COLO668 (cell line): ENCODE results near the gene NDE1.
"Not testable (repeated sequence)": the region's sequence is repeated elsewhere in the genome, so short reads cannot be mapped to it uniquely, and the experiment has no call there.

Source experiments
- DNase-seq: peaks from one replicate; lab custom pipeline; 2025; ENCODE audit not compliant: unreplicated experiment; lab: John Stamatoyannopoulos, UW

The NDE1 gene

DNA sequence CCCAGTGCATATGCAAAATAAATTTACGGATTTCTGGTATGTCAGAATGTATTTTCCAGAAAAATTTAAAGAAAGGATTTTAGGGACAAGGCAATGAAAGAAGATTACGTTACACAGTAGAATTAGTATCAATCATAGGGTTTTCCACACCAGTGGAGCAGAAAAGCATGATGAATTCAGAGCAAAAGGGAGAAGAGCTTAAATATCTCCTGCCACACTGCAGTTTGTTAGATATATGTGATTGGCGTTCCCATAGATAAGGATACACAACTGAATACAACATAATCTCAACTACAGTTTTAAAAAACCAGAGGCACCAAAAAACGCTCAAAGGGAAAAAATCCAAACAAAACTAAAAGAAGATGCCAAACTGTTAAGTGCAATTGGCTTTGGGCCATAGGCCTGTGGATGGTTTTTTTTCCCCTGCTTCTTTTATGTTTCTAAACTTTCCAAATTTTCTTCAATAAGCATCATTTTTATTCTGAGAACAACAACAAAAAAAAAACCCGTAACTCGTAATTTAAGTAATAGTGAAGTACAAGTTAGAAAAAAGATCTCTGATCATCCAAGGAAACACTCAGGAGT is 29.3 kb upstream of the NDE1 start:
- no peak for DNase-seq

DNA sequence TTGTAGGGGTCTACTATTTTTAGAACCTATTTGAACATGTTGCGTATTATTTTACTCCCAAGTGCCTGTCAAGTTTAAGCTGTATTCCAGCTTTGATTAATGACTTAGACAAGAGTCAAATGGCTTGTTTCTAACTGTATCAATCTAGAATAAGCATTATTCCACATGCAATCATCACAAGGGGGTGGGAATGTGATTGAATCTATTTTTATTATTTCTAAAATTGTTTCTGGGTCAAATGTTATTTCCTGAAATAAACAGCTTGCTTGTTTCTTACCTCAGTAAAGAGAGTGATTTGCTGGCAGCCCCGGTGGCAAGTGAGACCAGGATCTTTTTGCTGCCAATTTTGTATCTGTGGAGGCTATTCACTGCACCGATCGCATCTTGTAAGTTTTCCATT is 28.6 kb upstream of the NDE1 start:
- DNase-seq = no peak

DNA sequence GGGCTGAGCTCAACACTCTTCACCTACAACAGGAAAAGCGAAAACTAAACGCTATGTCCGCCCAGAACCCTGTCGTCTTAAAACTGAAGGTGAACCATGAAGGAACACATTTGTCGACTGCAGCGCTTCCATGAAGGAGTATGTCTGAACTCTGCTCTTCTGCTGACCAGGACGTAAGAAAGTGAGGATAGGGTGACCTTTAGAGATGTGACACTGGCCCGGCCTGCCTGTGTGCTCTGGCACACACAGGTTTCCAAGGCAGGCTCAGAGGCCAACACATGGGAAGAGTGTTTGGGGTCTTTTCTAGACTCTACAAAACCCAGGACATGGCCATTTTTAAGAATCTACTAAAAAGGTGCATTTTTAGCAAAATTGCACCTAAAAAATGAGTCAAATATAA is 28.2 kb upstream of the NDE1 start:
- DNase-seq = no peak

DNA sequence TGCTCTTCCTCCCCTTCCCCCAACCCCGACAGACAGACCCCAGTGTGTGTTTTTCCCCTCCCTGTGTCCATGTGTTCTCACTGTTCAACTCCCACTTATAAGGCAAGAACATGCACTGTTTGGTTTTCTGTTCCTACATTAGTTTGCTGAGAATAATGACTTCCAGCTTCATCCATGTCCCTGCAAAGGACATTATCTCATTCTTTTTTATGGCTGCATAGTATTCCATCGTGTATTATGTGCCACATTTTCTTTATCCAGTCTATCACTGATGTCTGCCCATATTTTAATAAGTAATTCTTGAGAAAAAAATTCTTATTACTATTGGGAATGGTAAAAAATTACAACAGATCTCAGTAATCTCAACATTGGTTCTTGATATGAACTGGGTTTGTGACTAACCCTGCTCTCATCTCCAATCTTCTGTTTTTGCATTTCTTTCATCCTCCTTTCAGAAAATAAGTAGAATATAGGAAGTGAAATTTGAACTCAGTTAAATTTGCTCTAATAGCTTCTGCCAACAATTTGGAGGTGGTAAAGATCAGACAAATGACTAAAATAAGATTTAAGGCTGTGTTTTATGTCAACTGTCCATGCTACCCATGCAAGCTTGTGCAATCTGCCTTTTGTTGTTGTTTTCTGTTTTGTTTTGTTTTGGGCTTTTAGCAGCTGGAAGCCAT is 18.2 kb upstream of the NDE1 start:
- no peak for DNase-seq

DNA sequence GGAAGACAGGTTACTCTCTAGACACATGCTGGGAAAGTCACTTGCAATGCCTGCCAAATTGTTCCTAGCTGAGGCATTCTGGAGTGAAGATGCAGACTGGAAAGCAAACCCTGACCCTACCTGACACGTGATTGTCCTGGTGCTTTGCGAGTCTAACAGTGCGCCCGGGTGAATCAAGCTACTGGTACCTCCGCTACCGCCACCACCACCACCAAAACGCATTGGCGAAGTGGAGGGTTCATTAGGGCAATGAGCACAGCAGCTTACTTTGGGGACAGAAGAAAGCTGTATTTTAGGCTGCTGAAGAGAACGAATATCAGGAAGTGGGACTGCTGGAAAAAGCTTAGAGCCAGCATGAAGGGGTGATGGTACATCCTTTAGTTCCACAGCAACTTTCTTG is 14.1 kb upstream of the NDE1 start:
- DNase-seq = no peak

DNA sequence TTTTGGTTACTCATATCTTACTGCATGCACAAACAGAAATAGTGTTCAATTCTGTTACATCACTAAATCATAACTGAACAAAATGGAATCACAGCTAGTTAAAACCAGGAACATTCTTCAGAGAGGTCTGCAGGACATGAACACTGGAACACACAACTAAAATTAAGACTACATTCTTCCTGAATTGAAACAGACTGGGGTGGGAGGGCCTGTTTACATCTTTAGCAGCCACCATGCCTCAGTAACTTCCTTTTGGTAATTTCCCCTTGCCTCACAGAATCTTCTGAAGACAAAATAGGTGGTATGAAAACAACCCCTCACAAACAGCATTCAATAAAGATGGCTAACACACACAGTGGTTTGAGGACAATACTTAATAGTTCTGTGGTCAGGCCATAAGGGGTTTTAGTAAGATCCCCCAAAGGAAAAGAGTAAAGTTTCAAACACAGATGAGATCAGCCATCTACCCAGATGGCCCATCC is 13.6 kb upstream of the NDE1 start:
- no peak for DNase-seq

DNA sequence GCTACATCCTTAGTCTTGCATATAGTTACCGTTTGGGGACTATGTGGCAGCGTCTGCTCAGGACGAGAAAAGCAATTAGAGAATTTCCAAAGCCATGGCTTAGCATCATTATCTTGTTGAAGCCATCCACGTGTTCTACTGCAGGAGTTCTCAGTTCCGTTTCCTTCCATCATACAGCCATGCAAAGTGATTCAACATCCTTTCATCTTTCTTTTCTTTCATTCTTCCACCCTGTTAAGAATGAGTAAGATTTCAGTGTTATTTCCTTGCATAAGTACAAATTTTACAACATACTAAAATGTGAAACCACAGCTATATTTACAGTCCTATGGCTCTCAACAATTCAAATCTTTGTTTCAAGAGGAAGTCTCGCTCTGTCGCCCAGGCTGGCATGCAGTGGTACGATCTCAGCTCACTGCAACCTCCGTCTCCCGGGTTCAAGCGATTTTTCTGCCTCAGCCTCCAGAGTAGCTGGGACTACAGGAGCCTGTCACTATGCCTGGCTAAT is 10.9 kb upstream of the NDE1 start:
- no peak for DNase-seq

DNA sequence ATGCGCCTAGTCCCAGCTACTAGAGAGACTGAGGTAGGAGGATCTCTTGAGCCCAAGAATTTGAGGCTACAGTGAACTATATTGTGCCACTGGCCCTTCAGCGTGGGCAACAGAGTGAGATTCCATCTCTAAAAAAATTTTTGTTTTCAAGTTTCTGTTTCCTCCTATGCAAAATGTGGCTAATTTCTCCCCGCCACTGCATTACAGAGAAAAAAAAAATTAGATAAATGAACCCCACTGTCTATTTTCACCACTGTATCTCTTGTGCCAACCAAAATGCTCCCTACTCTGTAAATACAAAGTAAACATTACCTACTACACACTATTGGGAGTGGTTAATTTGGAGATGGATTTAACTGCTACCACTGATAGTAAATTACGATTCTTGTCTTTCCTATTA is 9.1 kb upstream of the NDE1 start:
- no peak for DNase-seq

DNA sequence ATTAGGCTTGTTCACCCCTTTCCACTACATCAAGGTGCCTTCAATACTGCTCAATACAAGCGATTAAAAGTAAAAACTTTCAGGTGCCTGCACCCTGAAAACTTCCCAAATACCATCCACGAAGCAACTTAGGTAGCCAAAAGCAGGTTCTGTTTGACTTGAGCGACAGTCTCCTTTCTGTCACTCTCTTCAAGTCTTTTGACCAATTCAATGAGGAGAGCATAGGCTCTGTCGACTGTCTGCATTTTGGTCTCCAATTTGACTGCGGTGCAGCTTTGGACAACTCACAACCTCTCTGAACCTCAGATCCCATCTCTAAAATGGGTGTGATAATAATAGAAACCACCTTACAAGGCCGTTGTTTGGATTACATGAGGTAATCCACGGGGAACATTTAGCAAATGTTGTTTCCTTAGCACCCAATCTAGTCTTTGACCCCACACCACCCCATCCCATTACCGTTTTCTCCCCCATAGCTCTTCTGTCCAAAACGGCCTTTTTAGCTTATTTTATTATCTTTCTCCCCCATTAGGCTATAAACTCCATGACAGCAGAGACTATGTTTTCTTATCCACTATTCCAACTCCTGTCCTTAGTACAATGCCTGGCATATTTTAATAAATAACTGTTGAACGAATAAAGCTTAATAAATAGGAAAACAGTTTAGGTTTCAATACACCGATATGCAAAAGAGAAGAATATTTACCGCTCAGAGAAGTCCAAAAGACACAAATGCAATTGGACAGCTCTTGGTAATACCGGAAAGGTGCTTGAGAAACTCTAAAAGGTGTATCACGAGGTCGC is 8.1 kb upstream of the NDE1 start:
- DNase-seq = peak; percentile 3

DNA sequence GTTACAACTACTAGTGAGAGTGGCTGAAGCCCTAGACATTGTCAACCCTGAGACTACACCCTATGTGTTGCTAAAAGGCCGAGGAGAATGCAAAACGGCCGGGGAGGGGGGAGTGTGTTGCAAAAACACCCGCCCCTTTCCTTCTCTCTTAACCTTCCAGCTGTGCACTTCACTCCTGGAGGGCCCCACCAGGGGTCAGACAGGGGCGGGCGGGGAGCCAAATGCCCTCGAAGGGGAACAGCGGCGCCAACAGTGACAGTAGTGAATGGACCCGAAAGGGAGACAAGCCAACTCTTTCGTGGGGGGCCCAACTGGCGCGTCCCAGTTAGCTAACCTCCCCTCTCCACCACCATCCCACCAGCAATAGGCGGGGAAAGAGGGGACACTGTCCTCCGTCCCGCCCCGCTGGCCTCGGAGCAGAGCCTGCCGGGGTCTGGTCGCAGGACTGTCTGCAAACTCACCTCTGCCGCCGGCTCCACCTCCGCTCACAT is 7.4 kb upstream of the NDE1 start:
- DNase-seq = peak; percentile 75

DNA sequence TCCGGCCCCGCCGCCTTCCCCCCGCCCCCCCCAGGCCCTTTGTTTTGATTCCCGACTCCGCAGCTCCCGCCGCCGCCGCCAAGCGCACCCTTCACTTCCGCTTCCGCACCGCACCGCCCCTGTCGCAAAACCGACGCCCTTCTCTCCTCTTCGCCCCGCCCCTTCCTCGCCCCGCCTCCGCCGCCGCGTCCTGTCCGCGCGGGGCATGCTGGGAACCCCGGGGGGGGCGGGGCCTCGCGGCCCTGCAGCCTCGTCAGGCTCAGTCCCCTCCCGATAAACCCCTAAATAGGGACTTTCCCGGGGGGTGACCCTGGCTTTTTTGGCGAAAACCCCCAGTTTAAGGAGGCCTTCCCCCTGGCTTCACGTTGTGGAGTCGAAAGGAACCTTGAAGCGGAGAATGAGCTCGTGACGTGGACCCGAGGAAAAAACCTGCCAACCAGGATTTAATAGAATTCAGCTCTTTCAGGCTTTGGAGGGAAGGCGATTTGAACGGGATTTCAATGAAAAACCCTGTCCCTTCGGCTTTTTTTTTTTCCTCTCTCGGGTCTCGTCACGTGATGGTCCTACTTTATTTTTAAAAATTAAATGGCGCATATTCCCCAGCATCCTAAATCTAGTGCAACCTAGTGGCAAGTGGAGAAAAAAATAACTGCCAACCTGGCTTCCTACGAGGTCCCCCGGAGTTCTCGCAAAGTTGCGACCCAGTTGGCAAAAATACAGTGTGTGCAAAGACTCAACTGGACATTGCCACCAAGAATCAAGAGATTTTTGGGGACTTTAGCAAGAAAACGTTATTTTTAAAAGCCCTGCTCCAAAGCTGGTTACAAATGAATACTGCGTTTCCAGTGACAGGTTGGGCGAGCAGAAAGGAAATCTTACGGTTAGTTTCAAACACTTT is 6.7 kb upstream of the NDE1 start, which contains the start of gene MARF1:
MARF1 (minus strand) TSS at position 107 of the 898 bp plus-strand sequence. CDS start 3,921 bp downstream, outside the sequence.
- DNase-seq = peak; percentile 97

DNA sequence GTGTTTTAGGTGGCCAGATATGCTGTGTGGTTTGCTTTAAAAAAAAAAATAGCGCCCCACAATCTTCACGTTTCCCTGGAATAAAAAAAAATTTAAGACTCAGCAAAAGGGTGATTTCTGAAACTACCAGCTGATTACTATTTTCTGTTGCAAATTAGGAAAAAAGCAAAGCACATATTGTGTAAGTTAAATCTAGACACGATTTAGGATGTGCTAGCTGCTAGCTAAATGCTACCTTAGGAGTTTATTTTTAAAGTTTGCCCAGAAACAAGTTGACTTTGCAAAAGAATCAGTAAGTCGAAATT is 6.1 kb upstream of the NDE1 start:
- DNase-seq = no peak

DNA sequence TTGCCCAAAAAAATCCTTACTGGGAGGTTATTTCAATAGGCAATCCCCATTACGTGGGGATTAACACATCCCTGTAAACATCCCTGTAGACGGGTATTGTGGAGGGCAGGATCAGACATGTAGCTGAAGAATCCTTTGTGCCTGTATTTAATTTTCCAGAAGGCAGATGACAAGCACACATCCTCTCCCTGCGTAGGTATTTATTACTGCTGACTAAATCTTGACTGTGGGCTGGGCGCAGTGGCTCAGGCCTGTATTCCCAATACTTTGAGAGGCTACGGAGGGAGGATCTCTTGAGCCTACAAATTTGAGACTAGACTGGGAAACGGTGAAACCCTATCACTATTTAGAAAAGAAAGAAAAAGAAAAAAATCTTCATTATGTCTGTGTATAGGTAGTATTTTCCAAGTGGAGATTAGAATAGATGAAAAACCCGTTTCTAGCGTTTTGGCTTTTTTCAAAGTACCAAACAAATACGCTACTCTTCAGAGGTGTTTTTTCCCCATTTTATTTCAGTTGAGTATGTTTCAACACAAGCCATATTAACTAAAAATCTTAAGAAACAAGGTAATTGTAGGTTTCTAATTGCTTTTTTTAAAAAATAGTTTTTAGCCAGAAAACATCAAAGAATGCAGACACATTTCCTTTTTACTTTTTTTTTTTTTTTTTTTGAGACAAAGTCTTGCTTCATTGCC is 5.6 kb upstream of the NDE1 start:
- peak; percentile 20 for DNase-seq

DNA sequence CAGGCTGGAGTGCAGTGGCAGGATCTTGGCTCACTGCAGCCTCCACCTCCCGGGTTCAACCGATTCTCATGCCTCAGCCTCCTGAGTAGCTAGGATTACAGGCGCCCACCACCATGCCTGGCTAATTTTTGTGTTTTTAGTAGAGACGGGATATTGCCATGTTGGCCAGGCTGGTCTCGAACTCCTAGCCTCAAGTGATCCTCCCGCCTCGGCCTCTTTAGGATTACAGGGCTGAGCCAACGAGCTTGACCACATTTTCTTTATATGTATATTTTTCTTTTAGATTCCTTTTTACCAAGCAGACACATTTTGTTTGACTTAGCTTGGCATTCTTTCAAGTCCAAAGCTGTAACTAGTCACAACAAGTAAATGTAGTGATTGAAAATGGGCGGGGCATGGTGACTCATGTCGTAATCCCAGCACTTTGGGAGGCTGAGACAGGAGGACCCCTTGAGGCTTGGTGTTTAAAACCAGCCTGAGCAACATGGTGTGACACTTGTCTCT is 5.0 kb upstream of the NDE1 start:
- DNase-seq = peak; percentile 5

DNA sequence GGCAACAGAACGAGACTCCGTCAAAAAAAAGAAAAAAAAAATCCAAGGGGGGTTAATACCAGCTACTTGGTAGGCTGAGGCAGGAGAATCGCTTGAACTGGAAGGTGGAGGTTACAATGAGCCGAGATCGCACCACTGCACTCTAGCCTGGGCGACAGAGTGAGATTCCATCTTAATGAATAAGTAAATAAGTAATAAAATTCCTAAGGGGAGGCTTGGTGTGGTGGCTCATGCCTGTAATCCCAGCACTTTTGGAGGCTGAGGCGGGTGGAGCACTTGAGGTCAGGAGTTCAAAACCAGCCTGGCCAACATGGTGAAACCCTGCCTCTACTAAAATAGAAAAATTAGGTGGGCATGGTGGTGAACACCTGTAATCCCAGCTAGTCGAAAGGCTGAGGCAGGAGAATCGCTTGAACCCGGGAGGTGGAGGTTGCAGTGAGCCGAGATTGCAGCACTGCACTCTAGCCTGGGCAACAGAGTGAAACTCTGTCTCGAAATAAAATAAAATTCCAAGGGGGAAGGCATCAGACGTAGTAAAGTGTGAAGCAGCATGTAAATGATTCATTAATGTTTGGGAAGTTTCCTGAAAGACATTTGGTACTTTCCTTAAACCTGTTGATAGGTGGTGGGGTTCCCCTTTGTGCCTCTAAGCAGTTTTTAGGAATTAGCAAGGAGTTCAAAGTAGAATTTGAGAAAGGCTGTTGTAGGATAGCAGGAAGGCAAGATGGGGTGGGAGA is 3.3 kb upstream of the NDE1 start:
- not testable (repeated sequence) for DNase-seq

DNA sequence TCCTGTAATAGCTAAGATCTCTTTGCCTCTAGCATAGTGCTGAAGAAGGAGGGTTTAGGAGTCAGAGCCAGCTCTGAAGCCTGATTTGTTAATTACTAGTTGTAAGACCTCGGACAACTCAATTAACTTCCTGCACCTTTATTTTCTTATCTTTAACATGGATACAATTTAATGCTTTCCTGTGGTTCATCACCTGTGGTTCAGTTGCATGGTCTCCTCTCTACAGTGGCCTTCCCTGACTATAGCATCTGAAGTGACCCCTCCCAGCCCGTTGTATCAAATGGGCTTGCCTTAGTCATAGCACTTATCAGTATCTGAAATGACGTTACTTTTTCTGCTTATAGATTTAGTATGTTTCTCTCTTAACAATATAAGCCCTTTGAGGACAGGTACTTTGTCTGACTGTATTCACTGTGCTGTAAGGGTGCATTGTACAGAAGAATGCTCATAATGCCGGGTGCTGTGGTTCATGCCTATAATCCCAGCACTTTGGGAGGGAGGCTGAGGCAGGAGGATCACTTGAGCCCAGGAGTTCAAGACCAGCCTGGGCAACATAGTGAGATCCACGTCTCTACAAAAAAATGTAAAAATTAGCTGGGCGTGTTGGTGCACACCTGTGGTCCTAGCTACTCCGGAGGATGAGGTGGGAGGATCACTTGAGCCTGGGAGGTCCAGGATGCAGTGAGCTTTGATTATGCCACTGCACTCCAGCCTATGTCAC is 2.6 kb upstream of the NDE1 start:
- no peak for DNase-seq

DNA sequence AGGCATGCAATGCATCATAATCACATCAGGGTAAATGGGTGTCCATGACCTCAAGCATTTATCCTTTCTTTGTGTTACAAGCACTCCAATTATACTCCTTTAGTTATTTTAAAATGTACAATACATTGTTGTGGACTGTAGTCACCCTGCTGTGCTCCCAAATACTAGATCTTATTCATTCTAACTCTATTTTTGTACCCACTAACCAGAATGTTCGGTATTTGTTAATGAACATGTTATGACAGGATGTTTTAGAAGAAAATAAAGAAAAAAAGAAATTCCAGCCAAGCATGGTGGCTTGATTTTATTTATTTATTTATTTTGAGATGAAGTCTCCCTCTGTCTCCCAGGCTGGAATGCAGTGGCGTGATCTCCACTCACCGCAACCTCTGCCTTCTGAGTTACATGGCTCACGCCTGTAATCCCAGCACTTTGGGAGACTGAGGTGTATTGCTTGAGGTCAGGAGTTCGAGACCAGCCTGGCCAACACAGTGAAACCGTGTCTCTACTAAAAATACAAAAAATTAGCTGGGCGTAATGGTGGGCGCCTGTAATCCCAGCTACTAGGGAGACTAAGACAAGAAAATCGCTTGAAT is 1.8 kb upstream of the NDE1 start:
- no peak for DNase-seq

DNA sequence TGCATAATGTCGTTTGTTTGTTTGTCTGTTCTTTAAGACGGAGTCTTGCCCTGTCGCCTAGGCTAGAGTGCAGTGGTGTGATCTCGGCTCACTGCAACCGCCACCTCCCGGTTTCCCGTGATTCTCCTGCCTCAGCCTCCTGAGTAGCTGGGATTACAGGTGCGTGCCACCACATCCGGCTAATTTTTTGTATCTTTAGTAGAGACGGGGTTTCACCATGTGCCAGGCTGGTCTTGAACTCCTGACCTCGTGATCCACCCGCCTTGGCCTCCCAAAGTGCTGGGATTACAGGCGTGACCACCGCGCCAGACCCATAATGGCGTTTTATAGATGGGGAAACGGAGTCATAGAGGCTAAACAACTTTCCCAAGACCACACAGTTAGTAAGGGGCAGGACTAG is 734 bp upstream of the NDE1 start:
- DNase-seq = not testable (repeated sequence)

DNA sequence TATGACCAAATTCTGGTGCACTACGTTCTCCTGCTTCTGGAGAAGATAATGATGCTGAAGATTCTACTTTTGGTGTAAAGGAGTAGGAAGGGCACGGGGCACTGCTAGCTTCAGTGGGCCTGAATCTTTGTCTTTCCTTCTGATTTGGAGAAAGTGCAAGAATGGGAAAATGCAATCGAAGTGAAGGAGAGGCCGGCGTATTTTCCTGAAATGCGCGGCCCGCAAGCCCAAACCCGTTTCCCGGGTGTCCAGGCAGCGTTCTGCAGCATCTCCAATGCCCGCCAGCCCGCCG is 372 bp upstream of the NDE1 start:
- no peak for DNase-seq
